Measurements from ENCODE around the gene CHPF.

The CHPF gene

DNA sequence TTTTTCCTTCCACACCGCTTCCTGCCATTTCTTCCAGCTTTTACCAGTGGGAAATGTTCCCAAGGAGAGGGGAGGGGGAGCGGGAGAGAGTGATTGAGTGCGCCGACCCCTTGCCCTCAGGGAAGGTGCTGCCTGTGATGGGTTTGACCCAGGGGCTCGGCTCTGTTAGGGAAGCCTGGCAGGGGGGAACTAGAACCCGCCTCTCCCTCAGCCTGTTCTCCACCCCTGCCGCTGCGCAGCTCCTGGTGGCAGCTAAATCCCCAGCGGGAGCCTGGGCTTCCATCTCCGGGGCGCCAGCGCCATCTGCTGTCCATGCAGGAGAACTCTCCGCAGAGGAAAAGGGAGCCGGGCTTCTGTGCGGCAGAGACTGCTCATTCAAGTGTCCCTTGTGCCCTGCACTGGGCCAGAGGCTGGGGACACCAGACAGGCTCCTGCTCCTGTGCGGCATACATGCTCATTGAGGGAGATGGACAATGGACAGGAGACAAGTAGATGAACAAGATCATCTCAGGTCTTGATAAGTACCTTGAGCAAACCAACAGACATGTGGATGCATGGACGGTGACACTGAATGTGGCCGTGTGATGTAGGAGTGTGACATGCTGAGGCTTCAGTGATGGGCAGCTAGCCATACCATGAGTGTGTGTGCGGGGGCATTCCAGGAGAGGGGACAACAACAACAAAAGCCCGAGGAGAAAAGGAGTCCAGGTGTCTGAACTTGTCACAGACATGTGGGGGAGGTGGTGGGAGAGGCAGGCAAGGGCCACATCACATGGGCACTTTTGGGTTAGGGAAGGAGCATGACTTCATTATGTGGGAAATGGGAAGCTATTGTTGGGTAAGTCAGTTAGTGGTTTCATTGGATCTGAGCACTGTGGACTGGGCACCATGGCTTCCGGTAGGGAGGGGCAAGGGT is 13.3 kb downstream of the CHPF start:
- peak; percentile 96 for DNase-seq

GRCh38 chr2:219527472-219527871 is 16.1 kb downstream of the CHPF start:
- no peak for DNase-seq

- DNase-seq: peak; percentile 47
These were observed 16.6 kb downstream of the CHPF start for GRCh38 chr2:219527076-219527394.

- no peak for DNase-seq
These were observed 17.1 kb downstream of the CHPF start for GRCh38 chr2:219526320-219527075.

- peak; percentile 84 for DNase-seq
These were observed 17.9 kb downstream of the CHPF start for GRCh38 chr2:219525533-219526232.

DNA sequence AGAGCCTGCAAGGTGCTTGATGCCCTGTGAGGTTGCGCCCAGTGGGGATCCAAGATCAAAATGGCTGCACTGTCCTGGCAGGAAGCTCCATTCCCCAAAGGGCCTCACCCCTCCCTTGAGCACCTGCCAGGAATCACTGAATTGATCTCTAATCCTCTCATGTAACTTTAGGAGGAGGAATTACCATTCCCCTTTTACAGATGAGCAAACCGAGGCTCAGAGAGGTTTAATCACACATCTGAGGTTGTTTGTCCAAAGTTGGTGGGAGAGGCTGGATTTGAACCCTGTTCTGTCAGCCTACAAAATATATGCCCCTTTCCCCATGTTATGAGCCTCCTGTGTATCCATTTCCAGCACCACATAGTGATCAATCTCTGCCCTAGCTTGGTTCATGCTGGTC is 18.8 kb downstream of the CHPF start:
- DNase-seq: no peak

DNA sequence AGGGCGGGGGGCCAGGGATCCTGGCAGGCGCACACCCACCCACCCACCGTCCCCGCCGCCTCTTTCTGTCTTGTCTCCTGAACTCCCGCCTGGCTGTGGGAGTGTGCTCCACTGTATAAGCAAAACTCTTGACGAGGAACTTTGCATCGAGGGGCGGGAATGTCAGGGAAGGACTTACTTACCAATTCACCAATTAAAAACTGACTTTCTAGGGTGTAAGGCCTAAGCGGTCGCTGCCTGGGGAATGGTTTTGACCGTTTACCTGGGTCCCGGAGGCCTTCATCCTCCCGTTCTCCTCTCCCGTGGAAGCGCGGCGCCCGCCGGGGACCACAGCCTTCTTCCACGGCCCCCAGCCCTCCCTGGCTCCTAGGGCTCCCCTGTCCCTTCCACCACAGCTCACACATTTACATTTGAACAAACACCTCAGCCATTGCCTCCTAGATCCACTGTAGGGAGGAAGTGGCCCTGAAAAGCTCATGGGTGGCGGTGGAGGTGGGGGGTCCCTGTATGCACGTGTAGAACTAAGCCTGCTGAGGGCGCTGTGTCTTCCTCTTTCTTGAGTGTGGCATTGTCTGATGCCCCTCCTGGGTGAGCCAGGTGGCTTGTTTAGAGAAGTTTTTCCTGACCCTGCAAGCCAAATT is 20.5 kb downstream of the CHPF start:
- no peak for DNase-seq

DNA sequence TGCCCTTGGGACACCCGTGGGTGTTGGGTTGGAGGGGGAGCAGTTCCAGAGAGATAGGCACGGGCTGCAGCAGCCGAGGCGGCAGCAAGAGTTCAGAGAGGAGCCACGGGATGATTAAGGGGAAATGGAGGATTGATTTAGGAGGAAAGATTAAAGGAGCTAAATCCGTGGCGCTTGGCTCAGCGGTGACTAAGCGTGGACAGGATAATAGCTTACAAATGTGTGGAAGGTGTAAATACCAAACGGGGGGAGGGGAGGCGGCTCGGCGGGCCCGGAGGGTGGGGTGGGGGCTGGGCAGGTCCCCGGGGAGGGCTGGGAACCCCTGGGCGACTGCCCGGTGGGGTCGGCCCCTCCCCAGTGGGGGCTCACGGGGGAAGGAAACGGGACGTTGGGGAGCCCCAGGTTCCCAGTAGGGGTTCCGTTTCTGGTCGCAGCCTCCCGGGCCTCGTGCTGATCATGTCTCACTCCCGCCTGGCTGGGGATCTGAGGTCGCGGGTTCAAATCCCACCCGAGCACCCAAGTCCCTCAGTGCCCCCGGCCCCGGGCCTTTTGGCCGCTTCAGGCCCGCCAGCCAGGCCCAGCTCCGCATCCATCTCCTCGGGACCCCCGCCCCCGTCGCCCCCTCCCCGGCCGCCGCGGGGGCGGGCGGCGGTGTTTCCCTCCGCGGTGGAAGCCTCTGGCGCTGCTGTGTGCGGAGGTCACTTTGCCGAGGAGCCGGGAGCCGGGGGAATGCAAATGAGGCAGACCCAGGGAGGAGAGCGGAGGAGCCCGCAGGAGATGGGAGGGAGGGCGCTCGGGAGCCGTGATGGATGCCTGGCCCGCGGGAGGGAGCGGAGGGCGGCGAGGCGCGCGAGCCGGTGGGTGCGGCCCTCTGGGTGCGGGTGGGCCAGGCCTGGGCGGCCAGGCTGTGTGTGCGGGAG is 21.2 kb downstream of the CHPF start:
- peak; percentile 83 for DNase-seq

GRCh38 chr2:219521066-219521880 is 22.3 kb downstream of the CHPF start:
- peak; percentile 83 for DNase-seq

GRCh38 chr2:219520079-219520478 is 23.5 kb downstream of the CHPF start:
- DNase-seq: peak; percentile 65

GRCh38 chr2:219519526-219519916 is 24.1 kb downstream of the CHPF start:
- peak; percentile 0 for DNase-seq

DNA sequence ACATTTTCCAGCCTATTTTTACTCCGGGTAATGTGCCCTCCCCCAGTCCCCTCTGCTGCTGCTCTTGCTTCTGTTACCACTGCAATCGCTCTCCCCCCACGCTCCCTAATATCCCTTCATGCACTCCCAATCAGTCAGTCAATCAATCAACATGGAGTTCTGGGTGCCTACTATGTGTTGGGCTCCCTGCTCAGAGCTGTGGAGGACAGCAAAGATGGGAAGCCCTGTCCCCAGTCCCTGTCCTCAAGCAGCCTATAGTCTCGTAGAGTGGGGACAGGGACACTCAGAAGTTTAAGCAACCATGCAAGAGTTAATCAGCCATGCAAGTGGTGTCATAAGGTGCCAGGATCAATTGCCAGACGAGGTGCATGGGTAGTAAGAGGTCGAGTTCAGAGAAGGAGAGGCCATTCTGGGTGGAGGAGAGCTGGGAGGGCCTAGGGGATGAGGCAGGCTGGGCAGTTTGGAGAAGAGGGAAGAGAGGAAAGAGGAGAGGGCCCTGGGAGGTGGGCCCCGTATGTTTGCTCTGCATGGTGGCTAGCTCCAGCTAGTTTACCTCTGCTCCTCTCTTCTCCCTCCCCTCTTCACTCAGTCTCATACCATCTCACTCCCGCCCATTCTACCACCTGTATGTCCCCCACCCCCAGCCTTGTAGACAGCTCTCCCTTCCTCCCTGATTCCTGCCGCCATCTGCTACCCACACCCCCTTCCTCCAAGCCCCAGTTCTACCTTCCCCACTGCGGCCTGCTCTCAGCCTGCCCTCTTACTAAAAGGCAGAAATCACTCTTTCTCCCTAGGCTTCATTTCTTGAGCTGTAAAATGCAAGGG is 25.4 kb downstream of the CHPF start:
- no peak for DNase-seq

DNA sequence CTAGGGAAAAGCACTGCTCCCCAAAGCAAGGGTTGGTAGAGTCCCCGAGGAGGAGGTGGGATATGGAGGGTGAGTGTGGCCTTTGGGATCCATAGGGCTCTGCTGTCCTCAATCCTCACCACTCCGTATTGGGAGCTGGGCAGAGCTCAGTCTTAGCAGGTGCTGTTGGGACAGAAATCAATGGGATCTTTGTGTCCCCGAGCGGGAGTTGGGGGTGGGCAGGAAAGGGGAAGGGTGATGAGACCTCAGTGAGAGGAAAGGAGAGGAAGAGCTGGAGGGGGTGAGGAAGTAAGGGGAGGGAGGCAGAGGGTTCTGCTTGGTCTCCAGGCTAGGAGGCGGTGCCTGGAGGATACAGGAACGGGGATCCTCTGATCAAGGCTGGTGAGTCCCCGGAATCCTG is 26.7 kb downstream of the CHPF start:
- no peak for DNase-seq

GRCh38 chr2:219515874-219516629 is 27.6 kb downstream of the CHPF start:
- DNase-seq: no peak

DNA sequence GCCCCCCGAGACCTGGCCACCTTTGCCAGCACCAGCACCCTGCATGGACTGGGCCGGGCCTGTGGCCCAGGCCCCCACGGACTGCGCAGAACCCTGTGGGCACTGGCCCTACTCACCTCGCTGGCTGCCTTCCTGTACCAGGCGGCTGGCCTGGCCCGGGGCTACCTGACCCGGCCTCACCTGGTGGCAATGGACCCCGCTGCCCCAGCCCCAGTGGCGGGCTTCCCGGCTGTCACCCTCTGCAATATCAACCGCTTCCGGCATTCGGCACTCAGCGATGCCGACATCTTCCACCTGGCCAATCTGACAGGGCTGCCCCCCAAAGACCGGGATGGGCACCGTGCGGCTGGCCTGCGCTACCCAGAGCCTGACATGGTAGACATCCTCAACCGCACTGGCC is 28.8 kb downstream of the CHPF start:
- DNase-seq: no peak

GRCh38 chr2:219514196-219514761 is 29.3 kb downstream of the CHPF start, which contains the start of gene ASIC4:
Gene ASIC4, plus strand, starts transcription at chr2:219514482. Its CDS starts 243 bp downstream, at chr2:219514725.
- peak; percentile 84 for DNase-seq

GRCh38 chr2:219513787-219514186 is 29.8 kb downstream of the CHPF start:
- DNase-seq: peak; percentile 72

- peak; percentile 85 for DNase-seq
These were observed 30.9 kb downstream of the CHPF start for GRCh38 chr2:219512524-219513216.

Data from eye (tissue), 1 donor.